Measurements from ENCODE around the gene PARD3.

PARD3 gene

DNA sequence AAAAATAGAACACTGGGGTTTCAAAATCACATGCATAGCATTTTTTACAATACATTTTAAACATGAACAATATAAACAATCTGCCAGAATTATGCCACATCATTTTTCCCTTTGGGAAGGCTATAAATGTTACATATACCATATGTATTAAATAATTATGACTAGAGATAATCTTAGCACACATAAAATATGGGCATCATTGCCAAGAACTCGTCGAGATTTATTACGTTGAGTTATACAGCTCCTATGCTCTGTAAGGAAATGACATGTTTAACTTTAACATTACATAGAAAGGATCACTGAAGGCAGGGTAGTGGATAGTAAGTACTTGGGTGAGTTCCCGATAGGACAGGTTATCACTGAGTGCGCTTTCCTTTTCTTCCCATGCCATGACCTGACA lies 267.8 kb downstream of the PARD3 start:
- DNase-seq (ENCODE audit: low spot score), result no peak
- no peak for FAIRE-seq

DNA sequence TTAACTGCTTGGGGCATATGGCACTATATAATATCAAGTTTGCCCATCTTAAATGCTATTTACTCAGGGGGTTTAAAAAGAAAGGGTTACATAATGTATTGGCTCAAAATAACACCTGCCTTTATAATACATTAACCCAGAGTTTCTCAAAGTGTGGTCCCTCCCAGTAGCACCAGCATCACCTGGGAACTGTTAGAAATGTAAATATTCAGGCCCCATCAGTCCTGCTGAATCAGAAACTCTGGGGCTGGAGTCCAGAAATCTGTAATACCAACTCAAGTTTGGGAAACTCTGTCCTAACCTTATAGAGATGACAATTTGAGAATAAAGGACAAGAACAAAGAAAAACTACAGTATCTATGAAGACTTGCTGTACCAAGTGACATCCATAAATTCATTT lies 270.7 kb downstream of the PARD3 start:
- DNase-seq (ENCODE audit: low spot score) (no peak), FAIRE-seq (no peak)

DNA sequence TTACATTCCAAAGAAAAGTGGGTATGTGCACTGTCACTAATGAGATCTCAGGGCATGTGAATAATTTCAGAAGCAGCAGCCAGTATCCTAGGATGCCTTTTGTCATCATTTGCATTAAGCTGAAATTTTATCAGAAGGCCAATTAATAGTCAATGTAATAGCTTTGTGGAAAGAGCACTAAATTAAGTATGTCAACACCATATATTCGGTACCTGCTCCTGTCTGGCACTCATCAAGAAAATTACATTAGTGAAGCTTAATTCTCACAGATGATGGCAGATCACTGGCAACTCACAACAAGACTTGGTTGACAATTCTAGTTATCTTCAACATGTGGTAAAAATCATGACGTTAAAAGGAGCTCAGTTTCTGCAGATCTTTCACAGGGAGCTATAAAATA lies 271.4 kb downstream of the PARD3 start:
- no peak for FAIRE-seq
- DNase-seq (ENCODE audit: low spot score), result no peak

DNA sequence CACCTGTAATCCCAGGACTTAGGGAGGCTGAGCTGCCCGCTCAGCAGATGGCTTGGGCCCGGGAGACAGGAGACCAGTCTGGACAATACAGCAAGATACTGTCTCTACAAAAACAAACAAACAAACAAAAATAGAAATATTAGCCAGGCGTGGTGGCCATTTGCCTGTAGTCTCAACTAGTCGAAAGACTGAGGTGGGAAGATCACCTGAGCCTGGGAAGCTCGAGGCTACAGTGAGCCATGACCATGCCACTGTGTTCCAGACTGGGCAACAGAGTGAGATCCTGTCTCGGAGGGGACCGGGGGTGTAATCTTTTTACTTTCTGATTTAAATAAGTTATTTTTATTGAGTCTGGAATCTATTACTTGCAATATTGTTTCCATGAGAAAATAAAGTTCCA lies 274.6 kb downstream of the PARD3 start:
- FAIRE-seq, result no peak
- DNase-seq (ENCODE audit: low spot score), result no peak

DNA sequence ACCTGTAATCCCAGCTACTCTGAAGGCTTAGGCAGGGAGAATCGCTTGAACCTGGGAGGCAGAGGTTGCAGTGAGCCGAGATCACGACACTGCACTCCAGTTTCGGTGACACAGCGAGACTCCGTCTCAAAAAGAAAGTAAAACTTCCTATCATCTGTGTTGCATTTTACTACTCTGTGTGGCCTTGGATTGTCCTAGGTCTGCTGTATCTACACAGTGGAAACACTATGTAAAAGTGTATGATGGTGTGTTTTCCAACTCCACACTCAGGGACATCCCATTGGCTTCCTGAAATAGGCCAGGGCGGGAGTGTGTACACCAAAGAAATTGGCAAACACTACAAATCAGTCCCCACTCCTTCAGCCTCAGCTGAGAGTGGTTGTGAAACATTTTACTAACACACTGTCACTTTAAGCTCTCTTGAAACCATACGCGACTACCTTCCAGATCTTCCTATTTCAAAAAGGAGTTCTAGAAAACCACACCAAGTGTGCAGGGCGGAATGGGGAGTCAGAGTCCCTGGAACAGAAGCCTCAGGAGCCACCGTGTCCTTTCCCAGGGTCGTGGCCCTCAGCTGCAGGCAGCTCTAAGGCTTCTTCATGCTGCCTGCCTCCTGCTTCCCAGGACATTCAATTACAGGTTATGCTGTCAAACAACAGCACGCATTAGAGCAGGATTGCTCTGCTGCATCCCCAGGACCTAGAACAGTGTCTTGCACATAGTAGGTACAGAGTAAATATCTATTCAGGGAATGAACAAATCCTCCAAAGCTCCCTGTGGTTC lies 275.4 kb downstream of the PARD3 start:
- no peak for FAIRE-seq
- DNase-seq (ENCODE audit: low spot score), result no peak

DNA sequence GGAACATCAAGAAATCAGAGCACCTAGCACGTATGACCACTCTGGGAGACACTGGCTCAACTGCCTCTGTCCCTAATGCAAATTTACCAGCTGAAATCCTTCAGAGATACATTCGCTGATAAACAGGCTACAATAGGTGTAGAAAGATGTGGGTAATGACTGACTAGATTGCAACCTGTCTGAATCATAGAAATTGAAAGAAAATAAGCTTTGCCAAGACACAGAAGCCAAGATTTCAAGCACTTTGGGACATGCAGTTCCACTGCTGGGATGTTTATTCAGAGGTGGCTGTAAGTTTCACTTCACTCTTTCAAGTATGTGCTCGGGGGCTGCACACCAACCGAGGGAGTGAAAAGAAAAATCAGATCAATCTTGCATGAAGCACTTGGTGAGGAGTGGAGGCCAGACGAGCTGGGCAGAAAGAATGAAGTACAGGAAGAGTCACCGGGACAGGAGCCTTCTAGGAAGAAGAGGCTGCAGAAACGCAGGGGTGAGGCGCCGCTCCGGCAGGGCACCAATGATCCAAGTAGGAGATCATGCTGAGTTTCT lies 276.7 kb downstream of the PARD3 start:
- DNase-seq (ENCODE audit: low spot score) (no peak), FAIRE-seq (no peak)

DNA sequence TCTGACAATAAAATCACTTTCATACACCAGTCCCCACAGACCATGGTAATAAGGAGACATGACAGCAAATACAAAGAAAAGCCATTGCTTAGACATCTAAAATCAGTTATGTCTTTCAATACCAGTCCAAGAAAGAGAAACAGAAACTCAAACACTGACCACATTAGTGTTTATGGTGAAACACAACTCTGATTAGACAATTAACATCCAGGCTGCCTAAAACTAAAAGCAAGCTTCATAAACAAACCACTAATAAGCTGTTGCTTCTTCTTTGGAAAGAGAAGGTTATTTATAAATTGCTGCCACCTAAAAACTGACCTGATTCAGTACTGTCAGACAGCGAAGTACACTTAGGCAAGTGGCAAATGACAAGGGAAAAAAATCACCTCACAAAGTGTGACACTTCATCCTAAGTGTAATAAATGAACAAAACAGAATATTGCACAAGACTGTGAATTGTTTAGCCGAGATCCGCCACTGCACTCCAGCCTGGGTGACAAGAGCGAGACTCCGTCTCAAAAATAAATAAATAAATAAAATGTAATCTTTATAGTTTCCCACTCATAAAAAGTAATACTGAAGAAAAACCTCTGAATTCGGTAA lies 277.4 kb downstream of the PARD3 start:
- FAIRE-seq, result no peak

DNA sequence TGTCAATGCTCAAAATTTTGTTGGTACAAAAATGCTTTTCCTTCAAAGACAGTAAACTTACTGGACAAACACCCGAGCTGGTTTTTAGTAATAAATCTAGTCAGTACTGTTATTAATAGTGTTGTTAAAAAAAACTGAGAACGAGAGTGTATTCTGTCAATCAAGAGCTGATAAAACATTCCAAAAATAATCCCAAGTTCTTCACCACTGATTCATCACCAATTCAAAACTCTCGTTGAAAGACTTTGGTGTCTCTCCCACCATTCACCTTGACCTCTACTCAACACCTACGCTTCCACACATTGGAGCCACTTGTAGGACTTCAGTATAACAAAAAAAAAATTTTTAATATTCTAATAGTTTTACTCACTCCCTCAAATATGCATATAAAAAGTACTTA lies 279.2 kb downstream of the PARD3 start:
- FAIRE-seq, result no peak
- no peak for DNase-seq (ENCODE audit: low spot score)

More for the DNA sequence above, 277.4 kb downstream of the PARD3 start:
- no peak for DNase-seq (ENCODE audit: low spot score)

DNA sequence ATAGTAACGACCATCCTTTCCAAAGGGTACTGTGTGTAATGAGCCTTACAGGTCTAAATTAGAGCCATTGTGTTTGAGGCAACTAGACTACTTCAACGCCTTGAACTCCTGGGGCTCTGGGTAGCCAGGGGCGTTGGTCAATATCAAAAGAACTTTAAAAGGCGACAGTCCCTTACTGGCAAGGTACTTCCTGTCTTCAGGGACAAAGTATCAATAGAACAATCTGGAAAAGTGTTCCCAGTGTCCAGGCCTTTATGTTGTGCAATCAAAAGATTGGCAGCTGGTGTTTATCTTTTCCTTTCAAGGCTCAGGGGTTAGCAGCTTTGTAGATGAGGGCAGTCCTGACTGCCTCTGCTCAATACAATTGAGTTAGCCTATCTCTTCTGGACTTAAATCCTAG lies 284.3 kb downstream of the PARD3 start:
- FAIRE-seq (no peak), DNase-seq (ENCODE audit: low spot score) (no peak)

DNA sequence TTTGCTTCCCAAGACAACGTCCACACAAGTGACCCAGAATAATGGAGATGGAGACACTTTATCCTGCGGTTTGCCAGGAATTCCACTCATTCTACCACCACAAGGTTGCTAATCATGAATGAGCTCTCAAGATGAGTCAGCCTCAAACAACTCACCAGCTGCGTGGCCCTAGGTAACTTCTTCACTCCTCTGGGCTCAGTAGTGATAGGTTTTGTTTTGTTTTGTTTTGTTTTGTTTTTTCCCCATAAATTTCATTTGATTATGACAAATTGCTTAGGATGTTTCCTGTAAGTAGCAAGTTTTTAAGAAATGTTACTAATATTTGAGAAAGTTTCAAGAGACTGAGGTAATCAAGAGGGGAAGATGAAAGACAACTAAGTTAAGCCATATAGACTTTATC lies 286.8 kb downstream of the PARD3 start:
- DNase-seq (ENCODE audit: low spot score), result peak; percentile 92
- FAIRE-seq, result peak; percentile 98

DNA sequence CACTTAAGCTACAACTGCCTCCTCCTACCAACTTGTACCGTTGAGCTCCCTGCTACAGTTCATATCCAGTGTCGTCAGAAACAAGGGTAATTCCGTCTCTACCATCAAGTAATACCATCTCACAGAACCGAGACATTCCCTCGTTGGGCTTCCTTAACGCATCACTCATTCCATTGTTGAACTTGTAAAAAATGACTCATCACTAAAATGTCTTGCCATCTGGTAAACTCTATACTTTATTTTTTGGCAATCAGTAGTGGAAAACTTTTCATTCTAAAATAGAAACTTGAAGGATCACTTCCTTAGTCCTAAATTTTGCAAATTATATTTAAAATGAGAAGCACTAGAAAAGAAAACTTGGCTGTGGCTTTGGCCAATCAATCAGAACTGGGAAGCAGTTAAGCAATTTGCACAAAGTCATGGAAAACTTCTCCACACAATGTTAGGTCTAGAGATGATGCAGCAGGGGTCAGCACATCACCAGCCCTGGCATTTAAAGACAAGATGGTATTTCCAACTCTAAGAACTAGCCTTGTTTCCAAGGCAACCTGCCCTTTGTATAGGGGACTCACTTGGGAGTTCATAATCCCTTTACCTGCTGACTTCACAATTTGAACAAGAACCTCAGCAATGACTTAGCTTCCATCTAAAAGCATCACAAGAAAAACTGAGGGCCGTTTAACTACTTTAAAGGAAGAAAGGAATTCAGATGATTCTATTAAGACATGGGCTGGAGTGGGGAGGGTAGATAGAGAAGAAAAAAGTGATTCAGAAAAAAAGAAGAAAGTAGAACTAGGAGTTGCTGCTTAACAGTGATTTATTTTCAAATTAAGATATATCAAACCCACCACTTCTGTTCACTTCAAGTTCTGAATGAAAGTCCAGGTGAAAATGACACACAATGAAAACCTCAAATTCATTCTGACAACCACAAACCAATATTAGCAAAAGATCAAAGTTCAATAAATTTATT lies 288.1 kb downstream of the PARD3 start:
- FAIRE-seq, result peak; percentile 94
- DNase-seq (ENCODE audit: low spot score), result peak; percentile 95

DNA sequence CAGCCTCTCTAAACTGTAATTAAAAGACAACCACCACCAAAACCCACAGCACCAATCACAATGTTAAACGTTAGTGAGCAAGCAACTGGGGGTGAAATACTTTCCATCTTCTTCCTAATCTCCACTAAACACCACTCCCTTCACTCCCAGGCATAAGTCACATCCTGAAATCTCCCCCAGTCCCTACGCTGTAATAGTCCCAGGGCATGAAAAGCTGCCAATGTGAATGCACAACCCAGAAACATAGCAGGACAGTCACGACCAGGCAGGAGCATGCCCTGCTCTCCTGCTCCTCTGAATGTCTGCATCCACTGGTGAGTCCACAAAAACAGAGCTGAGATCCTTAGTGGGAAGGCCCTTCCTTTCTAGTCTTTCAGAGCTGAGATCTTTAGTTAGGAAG lies 288.9 kb downstream of the PARD3 start:
- peak; percentile 80 for DNase-seq (ENCODE audit: low spot score)
- peak; percentile 68 for FAIRE-seq

DNA sequence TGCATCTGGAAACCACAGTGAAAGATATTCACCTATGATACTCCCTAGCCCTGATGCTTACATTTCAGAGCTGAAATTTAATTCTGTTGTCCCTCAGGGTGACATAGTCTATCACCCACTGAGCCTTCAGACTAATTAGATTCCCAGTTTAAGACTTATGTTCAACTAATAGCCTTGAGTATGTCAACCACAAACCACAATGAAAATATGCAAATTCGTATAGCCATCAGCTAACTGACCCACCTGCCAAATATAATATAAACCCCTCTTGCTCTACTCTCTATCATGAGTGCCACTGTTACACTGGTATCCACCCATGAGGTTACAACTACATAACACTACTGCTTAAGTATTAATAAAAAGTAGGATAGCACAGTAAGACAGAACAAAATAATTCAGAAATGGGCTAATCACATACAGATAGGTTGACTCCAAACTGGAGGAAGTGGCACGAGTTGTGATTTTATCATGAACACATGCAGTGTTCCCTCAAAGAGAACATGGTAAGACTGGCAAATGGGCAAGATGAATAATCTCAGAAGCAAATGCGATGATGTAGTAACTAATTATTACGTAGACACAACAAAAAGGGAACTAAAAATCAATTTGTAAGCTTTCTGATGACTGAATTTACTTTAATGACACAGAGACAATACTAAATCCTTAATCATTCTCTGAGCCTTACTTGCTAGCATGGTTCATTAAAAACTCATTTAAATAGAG lies 290.6 kb downstream of the PARD3 start:
- no peak for FAIRE-seq
- no peak for DNase-seq (ENCODE audit: low spot score)

DNA sequence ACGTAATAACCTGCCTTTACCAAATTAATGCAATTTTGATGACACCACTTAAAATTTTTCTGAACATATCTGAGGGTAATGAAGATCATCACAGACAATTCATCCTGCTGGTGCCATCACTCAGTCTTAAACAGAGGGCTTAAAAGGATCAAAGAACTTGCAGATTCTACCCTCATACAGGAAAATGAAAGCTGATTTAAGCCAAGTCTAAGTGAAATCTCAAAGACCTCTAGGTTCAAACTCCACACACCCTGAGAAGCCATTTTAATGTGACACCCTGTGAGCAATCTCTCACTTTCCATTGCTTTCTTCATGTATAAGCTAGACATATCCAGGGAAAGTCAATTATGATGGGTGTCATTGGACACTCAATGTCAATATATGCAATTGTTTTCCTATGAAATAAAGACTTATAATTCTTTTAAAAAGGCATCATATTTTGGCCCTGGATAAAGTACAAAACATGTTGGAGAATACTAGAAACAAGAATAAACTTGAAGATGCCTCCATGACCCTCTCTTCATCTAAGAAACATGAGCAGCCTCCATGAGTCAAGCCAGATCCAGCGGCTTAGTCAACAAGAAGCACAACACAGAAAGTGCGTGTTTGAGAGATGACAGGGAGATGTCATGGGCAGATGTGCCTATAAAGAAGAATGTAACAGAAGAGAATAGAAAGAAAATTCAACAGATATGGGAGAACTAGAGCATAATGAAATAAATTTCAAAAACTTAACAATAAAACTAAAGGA lies 291.9 kb downstream of the PARD3 start:
- no peak for FAIRE-seq
- DNase-seq (ENCODE audit: low spot score), result no peak

DNA sequence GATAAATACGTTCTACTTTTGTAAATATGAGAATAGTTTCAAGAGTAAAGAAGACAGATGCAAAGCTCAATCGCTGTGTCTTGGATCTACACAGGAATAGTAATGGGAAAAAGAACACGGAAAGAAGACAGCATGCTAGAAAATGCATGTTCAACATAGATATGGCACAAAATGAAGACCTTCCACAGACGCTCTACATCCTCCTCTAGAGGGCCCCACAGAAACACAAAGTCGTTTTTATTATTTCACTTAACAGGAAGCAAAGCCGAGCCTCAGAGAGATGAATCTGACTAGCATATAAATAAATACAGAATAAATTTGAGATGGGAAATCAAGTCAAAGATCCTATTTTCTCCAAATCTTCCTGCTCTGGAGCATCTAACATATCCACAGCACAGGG lies 292.6 kb downstream of the PARD3 start:
- no peak for FAIRE-seq

DNA sequence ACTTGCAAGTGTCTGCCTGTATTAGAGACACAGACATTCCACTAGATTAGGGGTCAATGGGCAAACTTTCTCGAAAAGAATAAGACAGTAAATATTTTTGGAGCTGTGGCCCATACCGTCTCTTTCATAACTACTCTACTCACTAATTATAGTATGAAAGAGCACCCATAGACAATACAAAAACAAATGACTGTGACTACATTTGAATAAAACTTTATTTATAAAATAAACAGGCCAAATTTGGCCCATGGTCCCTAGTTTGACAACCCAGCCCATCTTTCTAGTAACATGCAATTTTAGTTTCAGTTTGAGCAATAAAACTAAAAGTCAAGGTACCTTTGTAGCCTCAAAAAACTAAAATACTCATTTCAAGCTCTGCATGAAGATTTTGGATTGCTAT lies 294.6 kb downstream of the PARD3 start:
- FAIRE-seq (no peak), DNase-seq (ENCODE audit: low spot score) (no peak)

More for the DNA sequence above, 292.6 kb downstream of the PARD3 start:
- no peak for DNase-seq (ENCODE audit: low spot score)

DNA sequence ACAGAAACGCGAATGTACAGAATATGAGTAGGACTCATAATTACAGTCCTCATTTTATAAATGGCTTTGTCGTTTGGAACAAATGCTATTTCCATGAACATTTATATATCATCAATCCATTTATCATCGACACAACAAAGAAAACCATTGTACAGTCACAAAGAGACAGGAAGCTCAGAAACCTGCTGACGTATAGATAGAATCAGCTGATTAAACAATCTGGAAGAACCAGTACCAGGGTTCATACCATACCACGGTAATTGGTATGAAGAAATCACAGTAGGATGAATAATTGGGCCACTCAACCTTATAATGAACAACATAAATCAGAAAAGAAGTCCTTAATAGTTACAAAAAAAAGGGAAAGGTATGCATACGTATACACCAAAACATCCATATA lies 295.0 kb downstream of the PARD3 start:
- DNase-seq (ENCODE audit: low spot score) (no peak), FAIRE-seq (no peak)

DNA sequence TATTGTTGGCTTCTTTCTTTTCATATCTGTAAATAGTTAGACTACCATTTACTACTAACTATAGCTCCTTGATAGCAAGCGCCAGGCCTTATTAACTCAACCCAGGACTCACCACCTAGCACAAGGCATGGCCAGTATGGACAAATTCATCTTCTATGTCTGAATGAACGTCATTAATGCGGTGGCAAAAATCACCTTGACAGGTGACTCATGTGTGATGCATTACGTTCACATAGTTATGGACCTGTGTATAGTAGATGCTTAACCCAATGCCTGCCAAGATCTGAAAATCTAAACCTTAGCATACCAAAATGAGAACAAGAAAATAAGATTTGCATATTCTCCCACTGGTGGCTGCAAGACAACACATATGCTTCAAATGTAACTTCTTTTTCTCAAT lies 300.8 kb downstream of the PARD3 start:
- FAIRE-seq, result no peak
- no peak for DNase-seq (ENCODE audit: low spot score)

DNA sequence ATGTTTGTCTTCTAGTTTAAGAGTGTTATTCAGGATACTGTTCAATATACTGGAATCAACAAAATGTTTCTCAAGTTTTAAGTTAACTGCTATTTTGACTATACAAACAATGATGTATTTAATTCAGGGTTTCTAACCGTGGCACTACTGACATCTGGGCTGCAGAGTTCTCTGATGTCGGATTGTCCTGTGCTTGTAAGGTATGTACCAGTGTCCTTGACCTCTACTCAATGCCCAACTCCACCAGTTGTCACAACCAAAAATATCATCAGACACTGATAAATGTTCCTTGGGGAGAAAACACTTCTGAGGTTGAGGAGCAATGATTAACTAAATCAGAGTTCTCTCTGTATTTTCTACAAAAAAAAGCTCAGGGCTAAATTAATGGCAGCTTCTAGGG lies 301.5 kb downstream of the PARD3 start:
- FAIRE-seq (no peak), DNase-seq (ENCODE audit: low spot score) (no peak)

DNA sequence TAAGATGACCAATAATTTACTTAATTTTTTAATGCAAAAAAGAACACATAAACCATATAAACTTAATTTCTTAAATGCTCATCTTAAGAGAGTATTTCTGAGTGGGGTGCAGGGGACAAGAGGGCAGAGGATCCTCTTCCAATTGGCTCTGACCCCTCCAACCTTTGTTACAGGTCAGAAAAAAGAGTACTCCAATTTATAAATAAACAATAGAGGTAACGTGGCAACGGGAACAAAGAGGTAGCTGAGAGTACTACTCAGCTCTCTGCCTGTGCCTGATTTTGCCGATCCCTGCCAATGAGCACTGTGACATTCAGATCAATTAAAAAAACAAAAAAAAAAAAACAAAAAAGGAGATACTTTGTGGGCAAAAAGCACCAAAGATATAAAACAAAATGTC lies 307.9 kb downstream of the PARD3 start:
- DNase-seq (ENCODE audit: low spot score), result no peak
- FAIRE-seq, result no peak

Measured in RCC 7860 (cell line).